Keratinocyte (primary cell): ENCODE measurements around the gene POLR2C.

Experiments
- EZH2 ChIP-seq: IDR thresholded peaks from one replicate; pipeline ENCODE4 v1.6.1; 2012; ENCODE audit warnings: inconsistent platforms, mild to moderate bottlenecking, low read length, moderate library complexity
- TF ChIP-seq, protein P1 (sequence below), 3 experiments: IDR thresholded peaks in 1 of 3; conservative IDR thresholded peaks in 1 of 3; optimal IDR thresholded peaks in 1 of 3; 2 replicates in 2 of 3; 3 replicates in 1 of 3; pipeline versions ENCODE3 to v1.5.1; 2011; ENCODE audit warnings: low read length in 3 of 3, mild to moderate bottlenecking in 3 of 3, moderate library complexity in 2 of 3, control low read depth in 1 of 3, inconsistent platforms in 1 of 3; ENCODE audit not compliant: insufficient read depth in 2 of 3; ENCODE audit errors: extremely low read depth in 1 of 3

DNA sequence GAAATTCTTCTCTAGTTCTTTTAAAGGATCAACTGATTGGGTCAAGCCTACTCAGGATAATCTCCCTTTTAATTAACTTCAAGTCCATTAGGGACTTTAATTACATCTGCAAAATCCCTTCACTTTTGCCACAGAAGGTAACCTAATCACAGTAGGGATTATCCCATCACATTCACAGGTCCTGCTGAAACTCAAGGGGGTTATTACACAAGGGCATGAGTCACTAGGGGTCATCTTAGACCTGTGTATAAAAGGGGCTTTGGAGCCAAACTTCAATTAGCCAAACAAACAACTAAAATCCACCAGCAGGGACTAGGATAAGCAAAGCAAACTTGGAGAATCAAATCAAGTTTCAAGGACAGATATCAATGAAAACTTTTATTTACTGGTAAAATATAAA is 34.7 kb upstream of the POLR2C start:
- TF ChIP-seq EZH2 = no peak
- TF ChIP-seq, protein P1, sequence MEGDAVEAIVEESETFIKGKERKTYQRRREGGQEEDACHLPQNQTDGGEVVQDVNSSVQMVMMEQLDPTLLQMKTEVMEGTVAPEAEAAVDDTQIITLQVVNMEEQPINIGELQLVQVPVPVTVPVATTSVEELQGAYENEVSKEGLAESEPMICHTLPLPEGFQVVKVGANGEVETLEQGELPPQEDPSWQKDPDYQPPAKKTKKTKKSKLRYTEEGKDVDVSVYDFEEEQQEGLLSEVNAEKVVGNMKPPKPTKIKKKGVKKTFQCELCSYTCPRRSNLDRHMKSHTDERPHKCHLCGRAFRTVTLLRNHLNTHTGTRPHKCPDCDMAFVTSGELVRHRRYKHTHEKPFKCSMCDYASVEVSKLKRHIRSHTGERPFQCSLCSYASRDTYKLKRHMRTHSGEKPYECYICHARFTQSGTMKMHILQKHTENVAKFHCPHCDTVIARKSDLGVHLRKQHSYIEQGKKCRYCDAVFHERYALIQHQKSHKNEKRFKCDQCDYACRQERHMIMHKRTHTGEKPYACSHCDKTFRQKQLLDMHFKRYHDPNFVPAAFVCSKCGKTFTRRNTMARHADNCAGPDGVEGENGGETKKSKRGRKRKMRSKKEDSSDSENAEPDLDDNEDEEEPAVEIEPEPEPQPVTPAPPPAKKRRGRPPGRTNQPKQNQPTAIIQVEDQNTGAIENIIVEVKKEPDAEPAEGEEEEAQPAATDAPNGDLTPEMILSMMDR (optimal IDR thresholded peaks at IDR 0.05 in 1 of 3, IDR thresholded peaks at IDR 0.05 in 1 of 3, conservative IDR thresholded peaks at IDR 0.05 in 1 of 3; ENCODE audit: extremely low read depth in 1 of 3, insufficient read depth in 2 of 3, low read length in 3 of 3) = no peak
